ENCODE measurements around the gene IRF3. TPM values are rescaled to one million over a fixed set of nuclear protein-coding genes. Genes with fewer than 3 reads are reported as not detected.

The IRF3 gene
- total RNA-seq, 1 experiment from 2014 or later, result 181 TPM

DNA sequence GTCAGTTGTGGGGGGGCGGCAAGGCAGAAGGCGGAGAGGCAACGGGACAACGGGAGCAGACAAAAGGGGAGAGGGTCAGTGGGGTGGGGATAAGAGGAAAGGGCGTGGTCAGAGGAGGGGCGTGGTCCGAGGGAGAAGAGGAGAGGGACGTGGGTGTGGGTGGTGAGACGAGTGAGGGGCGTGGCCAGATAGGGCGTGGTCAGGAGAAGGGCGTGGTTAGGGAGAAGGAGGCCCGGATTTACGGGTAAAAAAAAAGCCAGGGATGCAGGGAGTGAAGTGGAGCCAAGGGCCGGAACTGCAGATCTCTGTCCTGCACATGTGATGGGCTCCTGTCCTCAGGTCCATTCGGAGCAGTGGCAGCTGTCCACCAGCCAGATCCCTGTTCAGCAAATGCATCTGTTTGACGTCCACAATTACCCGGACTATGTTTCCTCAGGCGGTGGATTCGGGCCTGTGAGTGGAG is 46.8 kb upstream of the IRF3 start:
- Histone ChIP-seq H3K79me2 (ENCODE audit: low read depth) (no peaks in the 10 kb centered on the region), H3K4me1 (replicated peaks; ENCODE audit: insufficient read depth) (peaks cover 20% of the 10 kb centered on the region), H3K4me2 (peak overlapping the region; percentile 22; the same call in 1 of the 2 replicates), H3K36me3 (ENCODE audit: low read depth) (no peaks in the 10 kb centered on the region), H3K27ac (no peak overlapping the region), H3K27me3 (ENCODE audit: insufficient read depth, low read depth) (no peaks in the 10 kb centered on the region), H3K9me3 (ENCODE audit: insufficient read depth, low read depth) (no peaks in the 10 kb centered on the region), H3K9me2 (ENCODE audit: insufficient read depth) (no peaks in the 10 kb centered on the region), H4K20me1 (ENCODE audit: insufficient read depth) (no peaks in the 10 kb centered on the region), H3K4me3 (no peak overlapping the region), H3F3A (ENCODE audit: insufficient read depth, low read depth) (peaks cover 23% of the 10 kb centered on the region), H2AFZ (no peak overlapping the region)
- peak; percentile 47 to 53 for DNase-seq
- CTCF ChIA-PET, result interaction anchor here (0.7 kb wide), 1 partner anchor 33 kb away, joined by 7 read pairs; no protein-coding TSS in a partner anchor
- TF ChIP-seq EZH2 (IDR thresholded peaks at IDR 0.05; ENCODE audit: low read depth), result no peak
- TF ChIP-seq, protein P1, sequence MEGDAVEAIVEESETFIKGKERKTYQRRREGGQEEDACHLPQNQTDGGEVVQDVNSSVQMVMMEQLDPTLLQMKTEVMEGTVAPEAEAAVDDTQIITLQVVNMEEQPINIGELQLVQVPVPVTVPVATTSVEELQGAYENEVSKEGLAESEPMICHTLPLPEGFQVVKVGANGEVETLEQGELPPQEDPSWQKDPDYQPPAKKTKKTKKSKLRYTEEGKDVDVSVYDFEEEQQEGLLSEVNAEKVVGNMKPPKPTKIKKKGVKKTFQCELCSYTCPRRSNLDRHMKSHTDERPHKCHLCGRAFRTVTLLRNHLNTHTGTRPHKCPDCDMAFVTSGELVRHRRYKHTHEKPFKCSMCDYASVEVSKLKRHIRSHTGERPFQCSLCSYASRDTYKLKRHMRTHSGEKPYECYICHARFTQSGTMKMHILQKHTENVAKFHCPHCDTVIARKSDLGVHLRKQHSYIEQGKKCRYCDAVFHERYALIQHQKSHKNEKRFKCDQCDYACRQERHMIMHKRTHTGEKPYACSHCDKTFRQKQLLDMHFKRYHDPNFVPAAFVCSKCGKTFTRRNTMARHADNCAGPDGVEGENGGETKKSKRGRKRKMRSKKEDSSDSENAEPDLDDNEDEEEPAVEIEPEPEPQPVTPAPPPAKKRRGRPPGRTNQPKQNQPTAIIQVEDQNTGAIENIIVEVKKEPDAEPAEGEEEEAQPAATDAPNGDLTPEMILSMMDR (conservative IDR thresholded peaks at IDR 0.05), result no peak
- no TSS peak for BruUV-seq (replicated peaks)
- POLR2A ChIA-PET (ENCODE audit: unreplicated experiment), result no interaction called here
- intact Hi-C loops (cut with micrococcal nuclease; ENCODE audit: unreplicated experiment), result no loop called here

DNA sequence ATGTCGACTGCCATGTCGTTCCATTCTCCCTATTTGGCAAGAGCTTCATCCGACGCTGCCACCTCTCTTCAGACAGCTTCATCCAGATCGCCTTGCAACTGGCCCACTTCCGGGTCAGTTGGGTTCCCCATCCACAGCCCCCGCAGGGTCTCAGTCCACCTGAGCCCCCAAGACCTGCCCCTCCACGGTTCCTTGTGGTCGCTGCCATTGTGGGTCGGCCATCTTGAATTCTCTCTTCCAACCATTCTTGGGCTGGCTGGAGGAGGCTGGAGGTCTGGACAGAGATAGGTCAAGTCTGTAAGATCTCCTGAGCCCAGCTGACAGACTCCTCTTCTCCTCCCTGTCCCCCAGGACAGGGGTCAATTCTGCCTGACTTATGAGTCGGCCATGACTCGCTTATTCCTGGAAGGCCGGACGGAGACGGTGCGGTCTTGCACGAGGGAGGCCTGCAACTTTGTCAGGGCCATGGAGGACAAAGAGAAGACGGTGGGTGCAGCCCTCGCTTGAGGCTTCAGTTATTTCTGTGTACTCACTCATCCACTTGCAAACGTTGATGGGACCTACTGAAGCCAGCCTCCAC is 44.8 kb upstream of the IRF3 start:
- CTCF ChIA-PET, result no interaction called here
- no peaks in the 10 kb centered on the region for H3K9me3 ChIP-seq (ENCODE audit: insufficient read depth, low read depth)
- H3K27me3 ChIP-seq (ENCODE audit: insufficient read depth, low read depth), result no peaks in the 10 kb centered on the region
- no TSS peak for BruUV-seq (replicated peaks)
- peaks cover 20% of the 10 kb centered on the region for H3K4me1 ChIP-seq (replicated peaks; ENCODE audit: insufficient read depth)
- no peaks in the 10 kb centered on the region for H3K79me2 ChIP-seq (ENCODE audit: low read depth)
- no peaks in the 10 kb centered on the region for H4K20me1 ChIP-seq (ENCODE audit: insufficient read depth)
- H3F3A ChIP-seq (ENCODE audit: insufficient read depth, low read depth), result peaks cover 23% of the 10 kb centered on the region
- POLR2A ChIA-PET (ENCODE audit: unreplicated experiment), result interaction anchor here (0.6 kb wide), 1 partner anchor 221 kb away, joined by 4 read pairs; no protein-coding TSS in a partner anchor
- H3K9me2 ChIP-seq (ENCODE audit: insufficient read depth), result no peaks in the 10 kb centered on the region
- H3K27ac ChIP-seq, result no peak overlapping the region
- no peak overlapping the region for H2AFZ ChIP-seq
- intact Hi-C loops (cut with micrococcal nuclease; ENCODE audit: unreplicated experiment), result no loop called here
- no peaks in the 10 kb centered on the region for H3K36me3 ChIP-seq (ENCODE audit: low read depth)
- no peak overlapping the region for H3K4me2 ChIP-seq
- no peak overlapping the region for H3K4me3 ChIP-seq
- TF ChIP-seq, protein P1 (conservative IDR thresholded peaks at IDR 0.05), result no peak
- no peak for TF ChIP-seq EZH2 (IDR thresholded peaks at IDR 0.05; ENCODE audit: low read depth)
- DNase-seq, result no peak

DNA sequence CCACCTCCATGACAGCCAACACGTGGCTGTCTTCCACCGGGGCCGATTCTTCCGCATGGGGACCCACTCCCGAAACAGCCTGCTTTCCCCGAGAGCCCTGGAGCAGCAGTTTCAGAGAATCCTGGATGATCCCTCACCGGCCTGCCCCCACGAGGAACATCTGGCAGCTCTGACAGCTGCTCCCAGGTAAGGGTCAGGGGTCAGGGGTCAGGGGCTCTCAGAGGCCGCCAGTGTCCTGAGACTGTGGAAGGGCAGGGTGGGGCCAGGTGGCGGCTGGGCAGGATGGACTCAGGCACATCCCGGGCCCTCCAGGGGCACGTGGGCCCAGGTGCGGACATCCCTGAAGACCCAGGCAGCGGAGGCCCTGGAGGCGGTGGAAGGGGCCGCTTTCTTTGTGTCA is 40.3 kb upstream of the IRF3 start:
- CTCF ChIA-PET, result no interaction called here
- Histone ChIP-seq H3K9me2 (ENCODE audit: insufficient read depth) (no peaks in the 10 kb centered on the region), H3K4me1 (replicated peaks; ENCODE audit: insufficient read depth) (no peaks in the 10 kb centered on the region), H3K9me3 (ENCODE audit: insufficient read depth, low read depth) (no peaks in the 10 kb centered on the region), H3K79me2 (ENCODE audit: low read depth) (no peaks in the 10 kb centered on the region), H3K4me2 (no peak overlapping the region), H2AFZ (no peak overlapping the region), H3K4me3 (no peak overlapping the region), H3K36me3 (ENCODE audit: low read depth) (no peaks in the 10 kb centered on the region), H3K27me3 (ENCODE audit: insufficient read depth, low read depth) (no peaks in the 10 kb centered on the region), H4K20me1 (ENCODE audit: insufficient read depth) (no peaks in the 10 kb centered on the region), H3K27ac (no peak overlapping the region), H3F3A (ENCODE audit: insufficient read depth, low read depth) (0 out of 2 replicates have a peak, but pooled peaks cover 7% of the 10 kb centered on the region)
- POLR2A ChIA-PET (ENCODE audit: unreplicated experiment), result no interaction called here
- BruUV-seq (replicated peaks), result no TSS peak
- intact Hi-C loops (cut with micrococcal nuclease; ENCODE audit: unreplicated experiment), result no loop called here
- TF ChIP-seq EZH2 (IDR thresholded peaks at IDR 0.05; ENCODE audit: low read depth), result no peak
- TF ChIP-seq, protein P1 (conservative IDR thresholded peaks at IDR 0.05), result no peak
- DNase-seq, result no peak
